ENCODE measurements around the gene TOR2A.
A peak's percentile ranks its signal among the peaks of the same experiment; 100 is the strongest.

Gene TOR2A

DNA sequence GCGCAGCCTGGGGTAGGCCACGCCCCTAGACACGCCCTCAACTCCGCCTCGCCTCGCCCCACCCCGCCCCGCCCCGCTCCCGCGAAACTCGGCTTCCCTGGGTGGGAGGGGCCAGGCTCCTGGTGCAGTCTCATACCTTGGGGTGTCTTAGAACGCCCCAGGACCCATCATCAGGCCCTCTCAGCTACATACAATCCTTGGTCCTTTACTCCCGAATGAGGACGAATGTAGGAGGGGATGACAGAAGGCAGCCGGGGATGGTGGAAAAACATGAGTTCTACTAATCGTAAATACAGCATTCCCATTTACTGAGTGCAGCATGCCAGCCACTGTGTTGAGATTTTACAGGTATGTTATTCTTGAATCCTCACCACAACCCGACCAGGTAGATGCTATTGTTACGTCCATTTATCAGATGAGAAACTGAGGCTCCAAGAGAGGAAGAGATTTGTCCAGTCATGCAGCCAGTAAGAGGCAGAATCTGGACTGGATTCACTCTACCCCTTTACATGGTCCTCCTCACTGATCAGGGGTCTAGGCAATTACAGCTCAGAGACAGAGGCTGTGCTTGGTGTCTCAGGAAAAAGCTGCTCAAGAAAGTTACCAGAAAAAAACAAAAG, 36.6 kb upstream of the TOR2A start:
- Histone ChIP-seq H2BK15ac (ENCODE audit: low read length) (no peak overlapping the region), H3K9me3 (replicated peaks in 1 of 2; ENCODE audit: control insufficient read depth in 2 of 2, insufficient read depth in 1 of 2, low read depth in 1 of 2, low read length in 2 of 2) (no peaks in the 10 kb centered on the region), H3K4ac (ENCODE audit: low read length) (no peak overlapping the region), H3K27ac (replicated peaks; ENCODE audit: low read length) (no peak overlapping the region), H3K4me2 (ENCODE audit: insufficient read depth, low read length, poor library complexity, severe bottlenecking) (peak overlapping the region; percentile 93), H2BK5ac (ENCODE audit: low read length) (no peak overlapping the region), H4K8ac (ENCODE audit: low read depth, low read length) (no peak overlapping the region), H3K79me1 (ENCODE audit: low read depth, low read length) (no peaks in the 10 kb centered on the region), H3K23ac (ENCODE audit: low read depth, low read length, poor library complexity) (no peak overlapping the region), H3K4me3 (ENCODE audit: low read length in 2 of 2) (peak overlapping the region in 1 of 2 donors; percentile 7), H2AFZ (ENCODE audit: low read length) (peak overlapping the region; percentile 90), H3K14ac (ENCODE audit: low read length) (no peak overlapping the region), H3K27me3 (ENCODE audit: control insufficient read depth in 3 of 3, insufficient read depth in 3 of 3, low read depth in 1 of 3, low read length in 3 of 3) (peaks cover 0 to 10% (median 0%) of the 10 kb centered on the region in 3 experiments), H3K36me3 (replicated peaks in 1 of 2; ENCODE audit: control insufficient read depth in 2 of 2, insufficient read depth in 2 of 2, low read length in 2 of 2) (no peaks in the 10 kb centered on the region), H2BK12ac (ENCODE audit: low read length) (no peak overlapping the region), H3K18ac (ENCODE audit: low read length) (no peak overlapping the region), H3K4me1 (ENCODE audit: control insufficient read depth in 2 of 2, insufficient read depth in 1 of 2, low read depth in 1 of 2, low read length in 2 of 2) (peaks cover 20 to 31% of the 10 kb centered on the region in 2 donors), H2AK5ac (ENCODE audit: low read depth, low read length) (no peak overlapping the region), H3K9ac (ENCODE audit: low read depth, low read length, poor library complexity) (no peak overlapping the region), H2BK120ac (ENCODE audit: low read depth, low read length) (no peak overlapping the region), H4K91ac (ENCODE audit: low read depth, low read length, poor library complexity) (no peak overlapping the region)
- DNase-seq (ENCODE audit: low spot score) = no peak
- WGBS, 2 donors (ENCODE audit: extremely low coverage in 2 of 2, insufficient read length in 2 of 2, insufficient replicate concordance in 1 of 2) = no CpG with 5 or more reads among the region's 19 CpGs

DNA sequence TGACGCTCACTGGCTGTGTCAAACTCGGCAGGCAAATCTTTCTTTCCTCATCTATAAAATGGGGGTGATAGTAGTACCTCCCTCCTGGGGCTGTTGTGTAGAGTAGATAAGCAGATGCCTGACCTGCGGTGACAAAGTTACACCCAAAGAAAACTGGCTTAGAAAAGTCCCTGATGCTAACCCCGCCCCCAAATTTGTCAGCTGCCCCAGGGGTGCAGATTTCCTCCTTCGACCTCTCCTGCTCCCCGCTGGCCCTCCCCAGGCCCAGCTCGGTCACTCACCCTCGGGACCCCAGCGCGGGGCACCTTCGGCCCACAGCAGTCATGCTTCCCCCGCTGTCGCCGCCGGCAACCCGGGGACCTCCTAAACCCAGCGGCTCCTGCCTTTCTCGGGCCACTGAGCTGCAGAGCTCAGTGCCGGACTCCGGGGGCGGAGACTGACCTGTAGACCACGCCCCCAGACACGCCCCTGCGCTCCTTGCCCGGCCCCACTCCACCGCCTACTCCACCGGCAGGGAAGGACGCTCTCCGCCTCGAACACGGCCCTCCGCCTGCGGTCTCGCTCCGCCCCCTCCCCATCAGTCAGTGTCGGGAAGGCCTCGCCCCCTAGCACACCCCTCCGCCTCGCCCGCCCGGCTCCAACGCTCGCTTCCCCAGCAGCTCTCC, 35.9 kb upstream of the TOR2A start:
- no peak overlapping the region for H3K23ac ChIP-seq (ENCODE audit: low read depth, low read length, poor library complexity)
- H4K8ac ChIP-seq (ENCODE audit: low read depth, low read length) = no peak overlapping the region
- H3K9ac ChIP-seq (ENCODE audit: low read depth, low read length, poor library complexity) = peak overlapping the region; percentile 79
- peak; percentile 98 for DNase-seq (ENCODE audit: low spot score)
- no peaks in the 10 kb centered on the region for H3K79me1 ChIP-seq (ENCODE audit: low read depth, low read length)
- no peak overlapping the region for H3K4ac ChIP-seq (ENCODE audit: low read length)
- H2BK12ac ChIP-seq (ENCODE audit: low read length) = no peak overlapping the region
- H4K91ac ChIP-seq (ENCODE audit: low read depth, low read length, poor library complexity) = no peak overlapping the region
- H2BK5ac ChIP-seq (ENCODE audit: low read length) = no peak overlapping the region
- H2AFZ ChIP-seq (ENCODE audit: low read length) = peak overlapping the region; percentile 90
- H3K9me3 ChIP-seq (replicated peaks in 1 of 2; ENCODE audit: control insufficient read depth in 2 of 2, insufficient read depth in 1 of 2, low read depth in 1 of 2, low read length in 2 of 2) = no peaks in the 10 kb centered on the region
- H2BK15ac ChIP-seq (ENCODE audit: low read length) = no peak overlapping the region
- no peaks in the 10 kb centered on the region for H3K36me3 ChIP-seq (replicated peaks in 1 of 2; ENCODE audit: control insufficient read depth in 2 of 2, insufficient read depth in 2 of 2, low read length in 2 of 2)
- H2BK120ac ChIP-seq (ENCODE audit: low read depth, low read length) = no peak overlapping the region
- H3K18ac ChIP-seq (ENCODE audit: low read length) = peak overlapping the region; percentile 63
- H3K27ac ChIP-seq (replicated peaks; ENCODE audit: low read length) = no peak overlapping the region
- peaks cover 0 to 10% (median 0%) of the 10 kb centered on the region in 3 experiments for H3K27me3 ChIP-seq (ENCODE audit: control insufficient read depth in 3 of 3, insufficient read depth in 3 of 3, low read depth in 1 of 3, low read length in 3 of 3)
- no CpG with 5 or more reads among the region's 43 CpGs for WGBS, 2 donors (ENCODE audit: extremely low coverage in 2 of 2, insufficient read length in 2 of 2, insufficient replicate concordance in 1 of 2)
- H3K4me3 ChIP-seq (ENCODE audit: low read length in 2 of 2) = peak overlapping the region; percentile 36 to 78
- peaks cover 16 to 24% of the 10 kb centered on the region in 2 donors for H3K4me1 ChIP-seq (ENCODE audit: control insufficient read depth in 2 of 2, insufficient read depth in 1 of 2, low read depth in 1 of 2, low read length in 2 of 2)
- peak overlapping the region; percentile 93 for H3K4me2 ChIP-seq (ENCODE audit: insufficient read depth, low read length, poor library complexity, severe bottlenecking)
- no peak overlapping the region for H2AK5ac ChIP-seq (ENCODE audit: low read depth, low read length)
- no peak overlapping the region for H3K14ac ChIP-seq (ENCODE audit: low read length)

DNA sequence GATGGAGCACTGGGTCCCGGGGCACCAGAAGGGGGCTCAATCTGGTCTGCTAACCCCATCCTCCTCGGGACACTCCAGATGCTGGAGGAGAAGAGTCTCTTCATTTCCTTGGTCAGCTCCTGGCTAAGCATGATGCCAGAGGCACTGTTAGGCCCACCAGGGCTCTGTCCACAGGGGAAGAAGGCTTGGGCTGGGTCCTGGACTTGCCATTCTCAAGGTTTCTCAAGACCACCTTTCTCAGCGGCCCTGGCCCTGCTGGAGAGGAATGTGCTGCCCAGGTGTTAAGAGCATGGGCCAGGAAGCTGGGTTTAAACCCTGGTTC, 35.5 kb upstream of the TOR2A start:
- Histone ChIP-seq H3K27me3 (ENCODE audit: control insufficient read depth in 3 of 3, insufficient read depth in 3 of 3, low read depth in 1 of 3, low read length in 3 of 3) (peaks cover 0 to 10% (median 0%) of the 10 kb centered on the region in 3 experiments), H2BK12ac (ENCODE audit: low read length) (no peak overlapping the region), H2BK120ac (ENCODE audit: low read depth, low read length) (no peak overlapping the region), H3K4me3 (ENCODE audit: low read length in 2 of 2) (no peak overlapping the region), H3K4me1 (ENCODE audit: control insufficient read depth in 2 of 2, insufficient read depth in 1 of 2, low read depth in 1 of 2, low read length in 2 of 2) (peaks cover 16 to 23% of the 10 kb centered on the region in 2 donors), H4K91ac (ENCODE audit: low read depth, low read length, poor library complexity) (no peak overlapping the region), H3K9ac (ENCODE audit: low read depth, low read length, poor library complexity) (no peak overlapping the region), H3K4me2 (ENCODE audit: insufficient read depth, low read length, poor library complexity, severe bottlenecking) (peak overlapping the region; percentile 93), H2BK15ac (ENCODE audit: low read length) (no peak overlapping the region), H3K9me3 (replicated peaks in 1 of 2; ENCODE audit: control insufficient read depth in 2 of 2, insufficient read depth in 1 of 2, low read depth in 1 of 2, low read length in 2 of 2) (no peaks in the 10 kb centered on the region), H3K18ac (ENCODE audit: low read length) (no peak overlapping the region), H3K23ac (ENCODE audit: low read depth, low read length, poor library complexity) (no peak overlapping the region), H2AFZ (ENCODE audit: low read length) (peak overlapping the region; percentile 90), H2BK5ac (ENCODE audit: low read length) (no peak overlapping the region), H3K27ac (replicated peaks; ENCODE audit: low read length) (no peak overlapping the region), H3K4ac (ENCODE audit: low read length) (no peak overlapping the region), H4K8ac (ENCODE audit: low read depth, low read length) (no peak overlapping the region), H3K79me1 (ENCODE audit: low read depth, low read length) (no peaks in the 10 kb centered on the region), H3K36me3 (replicated peaks in 1 of 2; ENCODE audit: control insufficient read depth in 2 of 2, insufficient read depth in 2 of 2, low read length in 2 of 2) (no peaks in the 10 kb centered on the region), H3K14ac (ENCODE audit: low read length) (no peak overlapping the region), H2AK5ac (ENCODE audit: low read depth, low read length) (peak overlapping the region; percentile 7)
- DNase-seq (ENCODE audit: low spot score) = no peak
- WGBS, 2 donors (ENCODE audit: extremely low coverage in 2 of 2, insufficient read length in 2 of 2, insufficient replicate concordance in 1 of 2) = no CpG with 5 or more reads among the region's 3 CpGs

DNA sequence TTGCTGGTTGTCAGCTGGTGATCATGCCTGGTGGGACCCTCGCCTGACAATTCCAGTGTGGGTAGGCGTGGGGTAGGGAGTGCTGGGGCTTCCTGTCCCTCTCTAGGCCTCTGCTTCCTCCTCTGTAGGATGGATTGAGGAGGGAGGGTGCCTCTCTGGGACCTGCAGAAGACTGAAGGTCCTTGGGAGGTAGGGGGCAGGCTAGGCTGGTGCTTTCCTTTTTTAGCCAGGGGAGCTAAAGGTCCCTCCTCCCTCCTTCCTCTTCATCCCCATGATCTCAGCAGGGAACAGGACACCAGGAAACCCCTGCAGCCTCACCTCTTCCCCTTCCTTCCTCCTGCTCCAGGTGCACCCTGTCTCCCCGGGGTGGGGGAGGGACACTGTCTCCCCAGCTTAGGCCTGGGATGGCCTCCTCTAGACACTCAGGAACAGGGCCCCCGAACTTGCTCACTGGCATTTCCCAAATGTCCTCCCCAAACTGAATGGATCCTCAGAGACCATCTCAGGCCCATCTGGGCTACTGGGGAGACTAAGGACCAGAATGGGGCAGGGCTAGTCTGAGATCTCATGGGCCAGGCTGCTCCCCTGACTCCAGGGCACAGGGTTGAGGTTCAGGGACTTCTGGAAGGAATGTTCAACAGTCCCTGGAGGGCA, 35.0 kb upstream of the TOR2A start:
- Histone ChIP-seq H3K36me3 (replicated peaks in 1 of 2; ENCODE audit: control insufficient read depth in 2 of 2, insufficient read depth in 2 of 2, low read length in 2 of 2) (no peaks in the 10 kb centered on the region), H3K4me3 (ENCODE audit: low read length in 2 of 2) (peak overlapping the region in 1 of 2 donors; percentile 36), H3K9me3 (replicated peaks in 1 of 2; ENCODE audit: control insufficient read depth in 2 of 2, insufficient read depth in 1 of 2, low read depth in 1 of 2, low read length in 2 of 2) (no peaks in the 10 kb centered on the region), H3K4ac (ENCODE audit: low read length) (no peak overlapping the region), H3K14ac (ENCODE audit: low read length) (no peak overlapping the region), H2BK12ac (ENCODE audit: low read length) (no peak overlapping the region), H4K91ac (ENCODE audit: low read depth, low read length, poor library complexity) (no peak overlapping the region), H4K8ac (ENCODE audit: low read depth, low read length) (no peak overlapping the region), H3K18ac (ENCODE audit: low read length) (peak overlapping the region; percentile 23), H3K4me2 (ENCODE audit: insufficient read depth, low read length, poor library complexity, severe bottlenecking) (no peak overlapping the region), H2AFZ (ENCODE audit: low read length) (no peak overlapping the region), H3K27ac (replicated peaks; ENCODE audit: low read length) (no peak overlapping the region), H2BK15ac (ENCODE audit: low read length) (no peak overlapping the region), H2BK5ac (ENCODE audit: low read length) (no peak overlapping the region), H3K4me1 (ENCODE audit: control insufficient read depth in 2 of 2, insufficient read depth in 1 of 2, low read depth in 1 of 2, low read length in 2 of 2) (peaks cover 16 to 23% of the 10 kb centered on the region in 2 donors), H2BK120ac (ENCODE audit: low read depth, low read length) (no peak overlapping the region), H3K79me1 (ENCODE audit: low read depth, low read length) (no peaks in the 10 kb centered on the region), H3K23ac (ENCODE audit: low read depth, low read length, poor library complexity) (no peak overlapping the region), H2AK5ac (ENCODE audit: low read depth, low read length) (peak overlapping the region; percentile 7), H3K27me3 (ENCODE audit: control insufficient read depth in 3 of 3, insufficient read depth in 3 of 3, low read depth in 1 of 3, low read length in 3 of 3) (peaks cover 0 to 10% (median 0%) of the 10 kb centered on the region in 3 experiments), H3K9ac (ENCODE audit: low read depth, low read length, poor library complexity) (no peak overlapping the region)
- DNase-seq (ENCODE audit: low spot score) = no peak
- WGBS, 2 donors (ENCODE audit: extremely low coverage in 2 of 2, insufficient read length in 2 of 2, insufficient replicate concordance in 1 of 2) = no CpG with 5 or more reads among the region's 4 CpGs

All from neuronal stem cell (in vitro differentiated cells).